Right hindlimb (tissue), 1 donor: ENCODE measurements around the gene RTP2.

Source experiments
- DNase-seq: peaks from one replicate; pipeline ENCODE4 v3.0.0-alpha.2; 2018

The RTP2 gene

DNA sequence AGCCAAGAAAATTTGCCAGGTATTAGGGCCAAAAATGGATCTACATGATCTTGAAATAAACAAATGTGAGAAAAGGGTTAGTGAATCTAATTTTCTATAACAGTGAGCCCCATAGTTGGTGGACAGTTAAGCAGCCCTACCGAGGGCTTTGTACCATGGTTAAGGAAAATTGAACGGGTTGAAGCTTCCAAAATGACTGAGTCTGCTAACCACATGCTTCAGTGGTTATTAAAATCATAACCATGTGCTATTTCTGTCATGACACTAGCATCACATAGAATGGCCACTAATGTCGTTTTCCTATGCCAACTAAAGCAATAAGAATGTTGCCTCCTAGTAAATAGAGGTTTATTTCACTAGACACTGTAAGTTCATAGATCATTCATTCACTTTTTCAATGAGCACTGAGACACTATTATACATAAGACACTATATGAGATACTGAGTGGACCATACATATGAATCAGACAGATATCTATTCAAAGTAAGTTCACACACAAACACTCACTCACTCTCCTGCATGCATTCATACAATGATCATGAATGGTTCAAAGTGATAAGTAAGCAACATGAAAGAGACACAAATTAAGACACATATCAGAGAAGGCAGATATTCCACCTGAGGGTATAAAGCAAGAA is 36.5 kb downstream of the RTP2 start:
- DNase-seq: no peak

DNA sequence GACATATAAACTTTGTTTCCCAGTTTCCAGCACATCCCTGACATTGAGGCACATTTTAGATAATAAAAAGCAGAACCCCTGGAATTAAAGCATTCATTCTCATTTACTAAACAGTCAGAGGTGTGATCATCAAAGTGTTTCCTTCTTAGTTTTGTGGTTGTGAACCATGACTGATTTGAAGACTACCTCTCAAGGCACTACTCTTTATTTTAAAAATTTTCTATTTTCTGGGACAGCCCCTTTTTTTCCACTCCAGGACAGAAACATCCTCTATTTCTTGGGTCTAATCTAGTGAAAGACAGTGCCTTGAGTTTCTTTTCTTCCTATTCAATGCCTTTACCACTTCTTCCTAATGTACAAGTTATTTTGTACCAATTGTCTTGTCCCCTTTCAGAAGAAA is 37.3 kb downstream of the RTP2 start:
- DNase-seq: no peak

DNA sequence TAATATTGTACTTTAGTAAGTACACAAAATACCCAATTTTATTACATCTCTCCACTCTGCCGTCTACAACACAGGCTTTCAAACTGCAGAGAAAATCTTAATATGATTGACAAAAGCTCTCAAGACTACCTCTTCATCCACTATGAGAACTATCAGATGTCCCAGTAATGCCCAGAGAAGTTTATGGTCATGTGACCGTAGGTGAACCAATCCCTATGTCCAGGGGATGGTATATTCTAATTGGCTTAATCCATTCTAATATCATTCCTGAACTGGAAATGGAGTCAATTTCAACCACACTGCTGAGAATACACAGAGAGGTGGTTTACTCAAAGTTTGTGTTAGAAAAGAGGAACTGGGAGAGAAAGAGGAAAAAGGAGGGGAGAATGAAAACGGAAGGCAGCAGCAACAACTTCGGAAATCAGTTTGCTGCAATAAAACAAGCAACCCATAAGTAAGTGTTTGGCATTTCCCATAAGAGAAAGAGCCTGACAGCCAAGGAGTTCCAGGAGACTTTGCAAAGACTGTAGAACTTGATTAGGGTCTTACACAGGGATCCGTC is 39.4 kb downstream of the RTP2 start:
- DNase-seq: no peak

DNA sequence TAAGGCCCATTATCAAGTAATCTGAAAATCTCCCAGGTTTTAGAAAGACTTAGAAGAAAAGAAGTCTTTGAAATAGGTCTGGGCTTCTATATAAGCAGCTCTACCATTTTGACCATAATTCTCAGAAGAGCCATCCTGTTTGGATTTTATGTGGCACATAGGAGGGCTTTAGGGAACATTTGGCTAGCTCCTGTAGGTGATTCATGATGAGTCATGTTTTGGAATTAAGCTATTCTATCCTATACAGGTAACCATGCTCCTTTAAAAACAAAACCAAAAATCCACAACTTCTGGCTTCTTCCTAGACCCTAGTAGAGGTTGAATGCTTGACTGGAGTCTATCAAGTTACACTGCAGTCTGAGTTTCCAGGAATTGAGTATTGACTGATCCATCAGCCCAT is 41.1 kb downstream of the RTP2 start:
- no peak for DNase-seq

DNA sequence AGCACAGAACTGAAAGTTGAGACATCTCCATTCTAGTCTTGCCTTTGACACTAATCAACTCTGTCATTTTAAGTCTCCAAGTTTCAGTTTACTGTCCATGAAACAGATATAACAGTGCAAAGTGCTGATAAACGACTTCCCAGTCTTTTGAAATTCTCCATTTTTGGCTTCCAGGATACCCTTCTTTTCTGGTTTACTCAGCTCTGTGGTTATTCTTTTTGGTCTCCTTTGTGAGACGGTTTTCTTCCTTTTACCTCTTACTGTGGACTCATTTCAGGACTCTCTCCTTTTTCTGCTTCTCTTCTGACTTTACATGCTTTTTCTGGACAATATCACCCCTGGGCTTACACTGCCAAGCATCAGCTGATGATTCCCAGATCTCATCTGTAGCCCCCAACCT is 51.1 kb downstream of the RTP2 start:
- DNase-seq: no peak
